Gastrocnemius medialis (tissue), 4 donors: ENCODE measurements around the gene CLSTN2.

ENCODE experiments used
- CTCF ChIP-seq, 5 experiments: fragments of 450-650 bp in 3 of 5; fragments of 200-600 bp in 2 of 5; sonication (generic) in 2 of 5; IDR thresholded peaks in 4 of 5; conservative IDR thresholded peaks in 1 of 5; 1 replicate in 4 of 5; 2 replicates in 1 of 5; pipeline ENCODE4 v1.5.1; 2016 to 2019; ENCODE audit warnings: antibody characterized with exemption in 5 of 5, mild to moderate bottlenecking in 3 of 5, moderate library complexity in 3 of 5
- POLR2A ChIP-seq, 2 donors: fragments of 450-650 bp; IDR thresholded peaks; one replicate each; pipeline ENCODE4 v1.6.1; 2017; ENCODE audit warnings: antibody characterized with exemption in 2 of 2, mild to moderate bottlenecking in 2 of 2, moderate library complexity in 2 of 2

- TF ChIP-seq POLR2A (IDR thresholded peaks at IDR 0.05): no peak
- TF ChIP-seq CTCF (IDR thresholded peaks at IDR 0.05 in 4 of 5, conservative IDR thresholded peaks at IDR 0.05 in 1 of 5): no peak
These were observed 560.0 kb downstream of the CLSTN2 start for GRCh38 chr3:140494970-140495369.
